HepG2 (cell line): ENCODE results near the gene KLHL11. TPM values are rescaled to one million over a fixed set of nuclear protein-coding genes. Genes with fewer than 3 reads are reported as not detected.

Source experiments
- ERF ChIP-seq: IDR thresholded peaks from 2 replicates; pipeline ENCODE4 v1.6.1; 2018; ENCODE audit warnings: missing biosample characterization, missing genetic modification reagents
- HIVEP1 ChIP-seq: sonication (generic); formaldehyde crosslinking; IDR thresholded peaks from 2 replicates; pipeline ENCODE4 v1.4.0; 2020; ENCODE audit warnings: mild to moderate bottlenecking, missing genetic modification reagents
- IRF2 ChIP-seq: IDR thresholded peaks from 2 replicates; pipeline ENCODE4 v1.6.1; 2018; ENCODE audit warnings: missing genetic modification reagents, missing compliant biosample characterization
- KLF13 ChIP-seq: sonication (generic); formaldehyde crosslinking; IDR thresholded peaks from 2 replicates; pipeline ENCODE4 v1.4.0; 2020; ENCODE audit warnings: mild to moderate bottlenecking, missing genetic modification reagents
- LCORL ChIP-seq, 2 experiments: fragments of 450-650 bp in 1 of 2; sonication (generic) in 1 of 2; formaldehyde crosslinking in 1 of 2; IDR thresholded peaks; 2 replicates each; pipeline versions ENCODE4 v1.5.0 to v1.6.1; 2017 to 2020; ENCODE audit warnings: antibody characterized with exemption in 1 of 2, missing genetic modification reagents in 1 of 2
- MBD4 ChIP-seq: IDR thresholded peaks from 2 replicates; pipeline ENCODE4 v1.6.1; 2012; ENCODE audit warnings: low read length, inconsistent platforms, borderline replicate concordance
- NFRKB ChIP-seq: fragments of 450-650 bp; IDR thresholded peaks from 2 replicates; pipeline ENCODE4 v1.6.1; 2017
- RORA ChIP-seq: sonication (generic); formaldehyde crosslinking; IDR thresholded peaks from 2 replicates; pipeline ENCODE4 v1.5.0; 2020; ENCODE audit warnings: mild to moderate bottlenecking, missing genetic modification reagents, moderate library complexity
- ZNF30 ChIP-seq: sonication (generic); formaldehyde crosslinking; IDR thresholded peaks from 2 replicates; pipeline ENCODE4 v1.5.0; 2020; ENCODE audit warnings: mild to moderate bottlenecking, missing genetic modification reagents
- ZNF33A ChIP-seq: sonication (generic); formaldehyde crosslinking; IDR thresholded peaks from 2 replicates; pipeline ENCODE4 v1.5.1; 2020; ENCODE audit warnings: missing genetic modification reagents, mild to moderate bottlenecking, moderate library complexity, borderline replicate concordance
- ZNF580 ChIP-seq: IDR thresholded peaks from 2 replicates; pipeline ENCODE4 v1.6.1; 2016; ENCODE audit warnings: low read depth, borderline replicate concordance
- ZNF629 ChIP-seq: sonication (generic); formaldehyde crosslinking; conservative IDR thresholded peaks from 2 replicates; pipeline ENCODE4 v1.5.0; 2020; ENCODE audit warnings: missing genetic modification reagents
- ZNF772 ChIP-seq: sonication (generic); formaldehyde crosslinking; IDR thresholded peaks from 2 replicates; pipeline ENCODE4 v1.5.0; 2020; ENCODE audit warnings: mild to moderate bottlenecking, missing genetic modification reagents
- ZSCAN9 ChIP-seq: IDR thresholded peaks from 2 replicates; pipeline ENCODE4 v1.6.1; 2016; ENCODE audit warnings: borderline replicate concordance
- ZXDC ChIP-seq: sonication (generic); formaldehyde crosslinking; IDR thresholded peaks from 2 replicates; pipeline ENCODE4 v1.5.0; 2020; ENCODE audit warnings: mild to moderate bottlenecking, missing genetic modification reagents
- polyA plus RNA-seq, 8 experiments: library from polyadenylated mRNA; depleted of rRNA in 3 of 8; stranded (reverse) in 7 of 8; unstranded in 1 of 8; fragments of >200 nt; fragmentation: Illumina TruSeq in 4 of 8; extraction: Trizol in 4 of 8; gene quantifications; 2 replicates each; pipeline versions ENCODE4 v1.2.1 to v1.2.3, GENCODE V29; 2011 to 2016; ENCODE audit warnings: low read depth in 4 of 8, missing spikeins in 1 of 8, mixed read lengths in 1 of 8; ENCODE audit not compliant: insufficient read depth in 1 of 8
- total RNA-seq, 5 experiments: library from RNA; depleted of rRNA; stranded (reverse); fragments of >200 nt; fragmentation: Illumina TruSeq; extraction: Trizol; gene quantifications; 2 replicates each; pipeline ENCODE4 v1.2.3, GENCODE V29; 2016; ENCODE audit warnings: low read depth in 1 of 5
- TF ChIP-seq, protein P1 (sequence below): sonication (generic); formaldehyde crosslinking; IDR thresholded peaks from 2 replicates; pipeline ENCODE4 v1.5.1; 2020; ENCODE audit warnings: missing genetic modification reagents, mild to moderate bottlenecking, borderline replicate concordance
- TF ChIP-seq, protein P2 (sequence below): sonication (generic); formaldehyde crosslinking; IDR thresholded peaks from 2 replicates; pipeline ENCODE4 v1.5.1; 2020; ENCODE audit warnings: missing genetic modification reagents, mild to moderate bottlenecking, borderline replicate concordance
- TF ChIP-seq, protein P3 (sequence below): sonication (generic); formaldehyde crosslinking; conservative IDR thresholded peaks from 2 replicates; pipeline ENCODE4 v1.4.0; 2020; ENCODE audit warnings: missing genetic modification reagents
- TF ChIP-seq, protein P4 (sequence below): sonication (generic); formaldehyde crosslinking; IDR thresholded peaks from 2 replicates; pipeline ENCODE4 v1.4.0; 2020; ENCODE audit warnings: mild to moderate bottlenecking, missing genetic modification reagents

Gene KLHL11
- total and polyA plus RNA-seq, 2 of the 13 experiments (the other 11 are each of a cell fraction or from before 2014, with no cell fraction given): 7.7 to 27.5 TPM

DNA sequence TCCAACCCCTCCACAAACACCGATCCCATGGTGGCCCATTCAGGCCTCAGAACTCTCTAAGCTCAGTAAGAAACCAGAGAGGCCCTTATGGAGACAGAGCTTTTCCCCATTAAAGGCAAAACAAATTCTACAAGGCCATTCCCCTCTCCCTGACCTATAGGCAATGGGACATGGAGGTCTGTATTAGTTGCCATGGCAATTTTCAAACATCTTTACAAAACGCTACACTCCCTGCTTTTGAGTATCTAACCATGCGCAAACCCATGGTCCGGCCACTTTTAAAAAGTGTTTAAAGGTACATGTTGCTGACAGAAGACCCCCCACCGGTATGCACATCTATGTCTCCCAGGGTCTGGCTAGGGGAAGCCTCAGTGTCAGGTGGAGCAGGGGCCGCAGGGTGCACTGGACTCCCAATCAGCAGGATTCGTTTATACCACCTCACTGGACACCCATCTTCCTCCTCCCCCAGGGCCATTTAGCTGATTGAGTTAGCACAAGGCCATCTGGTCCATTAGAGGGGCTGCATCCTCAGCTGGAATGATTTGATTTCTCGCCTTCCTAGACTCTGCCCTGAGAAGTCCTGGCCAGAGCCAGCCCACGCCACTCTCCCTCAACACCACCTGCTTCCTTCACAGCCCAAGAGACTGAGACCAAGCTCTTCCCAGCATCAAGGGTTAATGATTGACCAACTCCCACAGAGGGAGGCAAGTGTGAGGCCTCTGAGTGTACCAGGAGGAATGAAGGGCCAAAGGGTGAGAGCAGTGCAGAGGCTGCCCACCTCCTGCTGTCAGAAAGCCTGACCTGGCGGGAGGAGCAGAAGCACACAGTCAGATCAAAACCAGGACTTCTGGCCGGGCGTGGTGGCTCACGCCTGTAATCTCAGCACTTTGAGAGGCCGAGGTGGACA is 42.7 kb upstream of the KLHL11 start (continued):
- TF ChIP-seq ZXDC (CRISPR knock-in tag) (0 out of 2 replicates have a peak, but pooled peaks have one; percentile 66), ERF (peak; percentile 74), ZNF772 (CRISPR knock-in tag) (peak; percentile 84; the same call in 1 of the 2 replicates), IRF2 (peak; percentile 80), ZNF33A (CRISPR knock-in tag) (no peak), ZNF580 (CRISPR knock-in tag) (peak; percentile 95), ZSCAN9 (CRISPR knock-in tag) (peak; percentile 73; the same call in 1 of the 2 replicates), ZNF30 (CRISPR knock-in tag) (no peak), MBD4 (no peak), ZNF629 (CRISPR knock-in tag) (peak; percentile 62), KLF13 (CRISPR knock-in tag) (no peak), RORA (CRISPR knock-in tag) (no peak), NFRKB (no peak), LCORL (IDR thresholded peaks at IDR 0.05) (no peak), LCORL (CRISPR knock-in tag; IDR thresholded peaks at IDR 0.05) (peak; percentile 82), HIVEP1 (CRISPR knock-in tag) (peak; percentile 62; the same call in 1 of the 2 replicates)
- TF ChIP-seq, protein P1, sequence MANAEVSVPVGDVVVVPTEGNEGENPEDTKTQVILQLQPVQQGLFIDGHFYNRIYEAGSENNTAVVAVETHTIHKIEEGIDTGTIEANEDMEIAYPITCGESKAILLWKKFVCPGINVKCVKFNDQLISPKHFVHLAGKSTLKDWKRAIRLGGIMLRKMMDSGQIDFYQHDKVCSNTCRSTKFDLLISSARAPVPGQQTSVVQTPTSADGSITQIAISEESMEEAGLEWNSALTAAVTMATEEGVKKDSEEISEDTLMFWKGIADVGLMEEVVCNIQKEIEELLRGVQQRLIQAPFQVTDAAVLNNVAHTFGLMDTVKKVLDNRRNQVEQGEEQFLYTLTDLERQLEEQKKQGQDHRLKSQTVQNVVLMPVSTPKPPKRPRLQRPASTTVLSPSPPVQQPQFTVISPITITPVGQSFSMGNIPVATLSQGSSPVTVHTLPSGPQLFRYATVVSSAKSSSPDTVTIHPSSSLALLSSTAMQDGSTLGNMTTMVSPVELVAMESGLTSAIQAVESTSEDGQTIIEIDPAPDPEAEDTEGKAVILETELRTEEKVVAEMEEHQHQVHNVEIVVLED (CRISPR knock-in tag): peak; percentile 73; the same call in 1 of the 2 replicates
- TF ChIP-seq, protein P2, sequence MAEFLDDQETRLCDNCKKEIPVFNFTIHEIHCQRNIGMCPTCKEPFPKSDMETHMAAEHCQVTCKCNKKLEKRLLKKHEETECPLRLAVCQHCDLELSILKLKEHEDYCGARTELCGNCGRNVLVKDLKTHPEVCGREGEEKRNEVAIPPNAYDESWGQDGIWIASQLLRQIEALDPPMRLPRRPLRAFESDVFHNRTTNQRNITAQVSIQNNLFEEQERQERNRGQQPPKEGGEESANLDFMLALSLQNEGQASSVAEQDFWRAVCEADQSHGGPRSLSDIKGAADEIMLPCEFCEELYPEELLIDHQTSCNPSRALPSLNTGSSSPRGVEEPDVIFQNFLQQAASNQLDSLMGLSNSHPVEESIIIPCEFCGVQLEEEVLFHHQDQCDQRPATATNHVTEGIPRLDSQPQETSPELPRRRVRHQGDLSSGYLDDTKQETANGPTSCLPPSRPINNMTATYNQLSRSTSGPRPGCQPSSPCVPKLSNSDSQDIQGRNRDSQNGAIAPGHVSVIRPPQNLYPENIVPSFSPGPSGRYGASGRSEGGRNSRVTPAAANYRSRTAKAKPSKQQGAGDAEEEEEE (CRISPR knock-in tag): no peak
- TF ChIP-seq, protein P3, sequence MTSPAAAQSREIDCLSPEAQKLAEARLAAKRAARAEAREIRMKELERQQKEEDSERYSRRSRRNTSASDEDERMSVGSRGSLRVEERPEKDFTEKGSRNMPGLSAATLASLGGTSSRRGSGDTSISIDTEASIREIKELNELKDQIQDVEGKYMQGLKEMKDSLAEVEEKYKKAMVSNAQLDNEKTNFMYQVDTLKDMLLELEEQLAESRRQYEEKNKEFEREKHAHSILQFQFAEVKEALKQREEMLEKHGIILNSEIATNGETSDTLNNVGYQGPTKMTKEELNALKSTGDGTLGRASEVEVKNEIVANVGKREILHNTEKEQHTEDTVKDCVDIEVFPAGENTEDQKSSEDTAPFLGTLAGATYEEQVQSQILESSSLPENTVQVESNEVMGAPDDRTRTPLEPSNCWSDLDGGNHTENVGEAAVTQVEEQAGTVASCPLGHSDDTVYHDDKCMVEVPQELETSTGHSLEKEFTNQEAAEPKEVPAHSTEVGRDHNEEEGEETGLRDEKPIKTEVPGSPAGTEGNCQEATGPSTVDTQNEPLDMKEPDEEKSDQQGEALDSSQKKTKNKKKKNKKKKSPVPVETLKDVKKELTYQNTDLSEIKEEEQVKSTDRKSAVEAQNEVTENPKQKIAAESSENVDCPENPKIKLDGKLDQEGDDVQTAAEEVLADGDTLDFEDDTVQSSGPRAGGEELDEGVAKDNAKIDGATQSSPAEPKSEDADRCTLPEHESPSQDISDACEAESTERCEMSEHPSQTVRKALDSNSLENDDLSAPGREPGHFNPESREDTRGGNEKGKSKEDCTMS (CRISPR knock-in tag): no peak
- TF ChIP-seq, protein P4, sequence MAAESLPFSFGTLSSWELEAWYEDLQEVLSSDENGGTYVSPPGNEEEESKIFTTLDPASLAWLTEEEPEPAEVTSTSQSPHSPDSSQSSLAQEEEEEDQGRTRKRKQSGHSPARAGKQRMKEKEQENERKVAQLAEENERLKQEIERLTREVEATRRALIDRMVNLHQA: no peak
